Measurements from ENCODE around the gene OMA1.
"Not testable (repeated sequence)": the region's sequence is repeated elsewhere in the genome, so short reads cannot be mapped to it uniquely, and the experiment has no call there.

The OMA1 gene

DNA sequence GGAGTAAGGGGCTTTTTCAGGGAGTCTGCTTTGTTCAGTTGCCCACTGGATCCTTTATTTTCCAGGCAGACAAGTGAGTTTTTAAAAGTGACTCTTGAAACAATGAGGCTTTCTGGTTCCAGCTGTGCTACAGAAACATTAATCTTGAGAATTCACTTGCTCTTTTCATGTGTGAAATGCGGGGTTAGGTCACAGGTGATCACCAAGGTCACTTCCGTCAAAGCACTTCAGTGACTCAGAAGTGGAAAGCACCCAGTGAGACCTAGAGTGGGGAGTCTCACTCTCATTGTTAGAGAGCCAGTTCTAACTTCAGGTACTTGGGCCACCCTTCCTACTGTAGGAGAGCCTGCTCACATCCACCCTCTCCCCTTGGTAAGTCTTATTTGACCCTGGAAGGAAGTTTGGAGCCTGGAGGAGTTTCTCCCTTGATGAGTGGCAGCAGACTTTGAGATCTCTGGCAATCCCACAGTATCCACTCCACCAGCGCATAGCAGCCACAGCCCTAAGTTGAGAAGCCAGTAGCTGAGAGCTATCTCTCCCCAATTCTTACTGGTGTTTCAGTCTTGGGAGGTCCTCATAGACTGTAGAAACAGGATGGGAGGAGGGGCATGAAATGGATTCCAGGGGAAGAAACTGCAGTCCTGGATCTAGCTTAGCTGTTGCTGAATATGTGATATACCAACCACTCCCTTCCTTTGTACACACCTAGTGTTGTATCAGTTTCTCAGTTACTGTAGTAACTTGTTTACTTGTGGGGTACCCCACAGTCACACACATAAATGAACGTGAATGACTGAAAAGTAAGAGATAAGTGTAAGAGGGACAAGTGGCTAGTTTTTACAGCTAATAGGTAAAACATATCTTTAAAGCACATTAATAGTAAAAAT lies 27.4 kb upstream of the OMA1 start:
- no peak for DNase-seq

GRCh38 chr1:58573138-58573537 lies 26.6 kb upstream of the OMA1 start:
- DNase-seq = no peak

DNA sequence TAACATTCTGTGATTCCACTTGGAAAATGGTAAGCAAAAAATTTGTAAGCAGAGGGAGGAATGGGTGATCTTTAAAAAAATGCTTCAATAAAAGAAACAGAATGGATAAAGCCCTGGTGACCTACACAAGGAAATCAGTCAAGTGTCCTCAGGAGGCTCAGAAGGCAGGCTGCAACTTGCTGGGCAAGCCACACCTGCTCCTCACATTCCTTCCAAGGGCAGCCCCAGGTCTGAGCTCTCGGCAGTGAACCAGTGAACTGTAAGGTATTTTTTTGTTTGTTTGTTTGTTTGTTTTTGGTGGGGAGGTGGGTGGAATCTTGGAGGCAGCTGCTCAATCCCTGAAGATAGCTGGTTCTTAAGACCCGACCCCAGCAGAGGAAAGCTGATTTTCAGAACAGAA lies 26.2 kb upstream of the OMA1 start:
- DNase-seq = no peak

- no peak for DNase-seq
These were observed 25.1 kb upstream of the OMA1 start for GRCh38 chr1:58571616-58572015.

DNA sequence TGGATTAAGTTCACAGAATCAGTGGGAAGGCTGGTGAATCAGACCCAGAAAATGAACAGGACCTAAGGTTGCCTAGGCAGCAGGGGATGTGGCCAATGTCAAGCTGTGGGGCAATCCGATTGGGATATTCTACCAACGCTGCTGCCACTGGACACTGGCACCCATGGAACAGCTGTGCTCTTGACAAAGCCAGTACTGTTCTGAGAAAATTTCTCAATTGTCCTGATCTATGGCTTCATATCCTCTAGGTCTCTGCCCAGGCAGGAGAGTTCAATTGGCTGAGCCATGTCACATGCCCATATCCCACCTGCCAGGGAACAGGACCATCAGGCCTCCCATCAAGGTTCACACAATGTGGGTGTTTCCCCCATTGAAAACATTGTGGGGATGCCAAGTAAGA lies 24.3 kb upstream of the OMA1 start:
- no peak for DNase-seq

GRCh38 chr1:58570094-58570493 lies 23.6 kb upstream of the OMA1 start:
- DNase-seq = no peak

DNA sequence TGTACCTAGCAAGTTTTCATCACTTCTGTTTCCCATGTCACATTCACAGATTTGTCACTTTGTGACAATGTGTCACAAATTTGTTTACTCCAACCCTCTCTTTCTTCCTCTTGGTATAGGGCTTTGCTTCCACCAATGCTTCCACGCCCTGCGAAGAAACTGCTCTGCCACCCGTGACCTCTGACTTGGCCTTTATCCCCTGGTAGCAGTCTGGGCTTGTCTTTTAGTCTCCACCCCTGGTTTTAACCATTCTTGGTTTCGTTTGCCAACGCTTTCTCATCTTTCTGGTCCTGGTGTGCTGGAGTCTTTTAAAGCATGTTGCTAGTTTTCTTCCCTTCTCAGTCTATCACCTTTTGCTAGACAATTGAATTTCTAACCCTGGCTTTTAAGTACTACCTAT lies 22.4 kb upstream of the OMA1 start:
- DNase-seq = no peak

DNA sequence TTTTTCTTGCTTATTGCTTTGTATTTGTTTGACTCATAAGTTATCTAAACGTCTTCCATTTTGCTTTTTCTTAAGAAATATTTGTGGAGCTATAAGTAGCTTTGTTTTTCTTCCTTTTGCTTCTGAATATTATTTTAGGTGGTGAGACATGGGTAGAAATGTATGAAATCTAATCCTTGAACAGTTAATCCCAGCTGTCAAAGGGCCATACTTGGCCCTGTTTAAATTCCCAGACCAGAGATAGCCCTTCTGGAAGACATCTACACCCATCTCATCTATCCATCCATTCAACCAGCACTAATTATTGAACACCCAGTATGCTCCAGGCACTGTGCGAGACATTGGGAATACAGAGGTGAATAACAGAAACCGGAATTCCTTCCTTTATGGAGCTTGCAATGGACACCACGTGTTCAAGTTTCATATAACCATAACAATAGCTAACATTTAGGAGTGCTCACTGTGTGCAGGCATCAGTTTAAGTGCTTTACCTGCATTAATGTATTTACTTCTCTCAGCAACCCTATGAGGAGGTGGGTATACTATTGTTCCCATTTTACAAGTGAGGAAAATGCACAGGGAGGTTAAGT lies 21.8 kb upstream of the OMA1 start:
- DNase-seq = no peak

DNA sequence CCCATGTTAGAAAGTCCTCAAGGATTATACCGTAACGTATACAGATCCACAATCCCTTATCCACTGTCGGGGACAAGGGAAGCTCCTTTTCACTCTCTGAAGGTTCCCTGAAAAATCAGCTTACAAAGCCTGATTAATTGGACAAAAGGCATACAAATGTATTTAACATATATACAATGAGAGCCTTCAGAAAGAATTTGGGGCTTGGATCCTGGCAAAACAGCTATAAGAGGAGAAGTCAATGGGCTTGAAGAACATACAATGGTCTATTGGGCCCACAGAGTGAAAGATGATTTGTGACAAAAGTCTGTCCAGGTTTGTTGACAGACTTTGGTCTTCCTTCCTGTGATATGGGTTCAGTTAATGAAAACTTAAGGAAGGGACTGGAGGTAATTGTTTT lies 19.8 kb upstream of the OMA1 start:
- no peak for DNase-seq

DNA sequence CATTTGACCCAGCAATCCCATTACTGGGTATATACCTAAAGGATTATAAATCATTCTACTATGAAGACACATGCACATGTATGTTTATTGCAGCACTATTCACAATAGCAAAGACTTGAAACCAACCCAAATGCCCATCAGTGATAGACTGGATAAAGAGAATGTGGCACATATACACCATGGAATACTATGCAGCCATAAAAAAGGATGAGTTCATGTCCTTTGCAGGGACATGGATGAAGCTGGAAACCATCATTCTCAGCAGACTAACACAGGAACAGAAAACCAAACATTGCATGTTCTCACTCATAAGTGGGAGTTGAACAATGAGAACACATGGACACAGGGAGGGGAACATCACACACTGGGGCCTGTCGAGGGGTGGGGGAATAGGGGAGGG lies 17.2 kb upstream of the OMA1 start:
- DNase-seq = not testable (repeated sequence)

DNA sequence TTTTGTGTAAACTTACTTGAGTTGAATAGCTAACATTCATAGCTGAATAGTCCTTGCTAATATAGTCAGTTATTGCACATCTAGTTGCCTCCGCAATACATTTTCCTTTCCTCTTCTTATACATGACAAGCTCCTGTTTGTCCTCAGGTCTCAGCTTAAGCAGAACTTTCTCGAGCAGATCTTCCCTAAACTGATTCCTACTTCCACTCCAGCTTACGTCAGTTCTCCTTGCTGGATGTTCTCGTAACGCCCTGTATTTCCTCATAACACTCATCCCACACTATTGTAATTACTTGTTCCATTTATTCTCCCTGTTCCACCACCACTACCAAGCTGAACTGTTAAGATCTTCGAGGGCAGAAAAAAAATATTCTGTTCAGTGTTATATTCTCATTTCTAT lies 15.1 kb upstream of the OMA1 start:
- no peak for DNase-seq

DNA sequence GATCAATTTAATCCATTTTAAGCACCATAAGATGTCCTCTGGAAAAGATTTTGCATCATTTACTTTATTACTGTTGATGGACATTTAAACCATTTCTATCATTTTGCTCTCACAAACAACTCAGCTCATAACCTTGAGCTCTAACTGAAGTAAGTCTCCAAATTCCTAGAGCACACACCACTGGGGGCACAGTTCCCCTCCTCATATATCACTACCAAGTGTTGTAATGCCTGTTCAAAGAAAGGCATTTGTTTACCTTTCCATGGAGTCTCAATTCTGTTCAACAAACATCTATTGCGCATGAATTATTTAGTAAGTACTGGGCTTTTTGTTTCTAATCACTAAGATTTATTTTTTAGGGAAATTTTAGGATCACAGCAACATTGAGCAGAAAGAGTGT lies 8.9 kb upstream of the OMA1 start:
- DNase-seq = no peak

GRCh38 chr1:58551186-58552140 lies 4.9 kb upstream of the OMA1 start:
- no peak for DNase-seq

GRCh38 chr1:58549291-58549690 lies 2.8 kb upstream of the OMA1 start:
- DNase-seq = not testable (repeated sequence)

- DNase-seq = no peak
These were observed 1.8 kb upstream of the OMA1 start for GRCh38 chr1:58548371-58548770.

- peak; percentile 83 for DNase-seq
These were observed 671 bp downstream of the OMA1 start for GRCh38 chr1:58545591-58546519.

DNA sequence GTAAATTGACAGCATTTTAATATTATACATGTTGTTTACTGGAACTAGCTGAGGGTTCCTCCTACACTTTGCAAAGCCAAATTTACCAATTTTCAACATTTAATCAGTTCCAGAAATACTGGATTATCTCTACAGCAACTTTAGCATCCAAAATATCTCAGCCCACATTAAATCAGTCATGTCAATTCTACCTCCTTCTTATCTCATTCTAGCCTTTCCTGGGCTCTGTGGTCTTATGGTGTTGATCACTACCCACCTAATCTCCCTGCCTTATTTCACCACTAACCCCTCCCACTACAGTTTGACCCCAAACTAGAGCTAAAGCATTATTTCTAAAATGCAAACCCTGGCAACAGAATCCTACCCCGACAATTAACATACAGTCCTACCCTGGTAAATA lies 3.3 kb downstream of the OMA1 start:
- no peak for DNase-seq

DNA sequence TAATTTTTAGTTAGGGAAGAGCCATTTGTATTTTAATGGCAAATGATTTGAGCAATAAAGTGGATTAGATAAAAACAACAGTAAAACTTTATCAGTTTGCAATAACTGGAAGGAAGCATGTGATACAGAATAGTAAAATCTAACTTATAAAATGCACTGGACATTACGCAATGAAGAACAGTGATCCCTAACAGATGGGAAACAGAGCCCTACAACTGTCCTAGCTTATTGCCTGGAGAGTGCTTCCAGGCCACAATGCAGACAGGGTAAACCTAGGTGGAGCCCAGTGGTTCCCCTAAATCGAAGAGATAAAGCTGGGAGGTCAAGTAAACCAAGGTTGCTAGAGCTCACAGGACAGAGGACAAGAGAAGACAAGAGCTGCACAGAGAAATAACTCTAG lies 7.0 kb downstream of the OMA1 start:
- peak; percentile 54 for DNase-seq

DNA sequence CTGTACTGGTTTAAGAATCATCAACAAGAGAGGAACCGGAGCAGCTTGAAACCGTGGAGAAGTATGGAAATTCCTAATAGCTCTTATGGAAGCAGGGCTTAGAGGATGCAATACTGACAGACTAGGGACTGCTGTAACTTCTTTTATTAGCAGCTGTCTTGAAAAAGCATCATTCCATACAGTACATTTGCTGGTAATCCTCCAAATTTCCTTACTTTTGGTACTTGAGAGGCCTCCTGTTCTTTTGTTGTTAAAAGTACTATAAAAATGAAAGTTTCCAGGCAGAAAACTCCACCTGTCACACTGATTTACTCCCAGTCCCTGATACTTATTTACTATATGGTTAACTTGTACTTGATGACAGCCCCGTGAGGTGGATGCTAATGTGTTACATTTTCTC lies 7.7 kb downstream of the OMA1 start:
- DNase-seq = no peak

DNA sequence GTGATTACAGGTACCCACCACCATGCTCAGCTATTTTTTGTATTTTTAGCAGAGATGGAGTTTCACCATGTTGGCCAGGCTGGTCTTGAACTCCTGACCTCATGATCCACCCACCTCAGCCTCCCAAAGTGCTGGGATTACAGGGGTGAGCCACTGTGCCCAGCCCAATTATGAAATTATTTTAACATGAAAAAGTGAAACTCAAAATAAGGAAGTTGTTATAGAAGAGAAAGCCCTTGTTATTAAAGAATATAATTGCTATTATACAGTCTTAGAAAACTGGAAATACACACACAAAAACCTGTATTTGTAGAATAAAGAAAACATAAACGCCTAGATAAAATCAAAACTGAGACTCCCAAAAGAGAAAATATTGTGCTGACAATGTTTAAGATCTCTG lies 14.7 kb downstream of the OMA1 start:
- not testable (repeated sequence) for DNase-seq

GRCh38 chr1:58529284-58529683 lies 17.2 kb downstream of the OMA1 start:
- DNase-seq = no peak

- peak; percentile 87 for DNase-seq
These were observed 18.0 kb downstream of the OMA1 start for GRCh38 chr1:58528518-58528917.

Measured in HCEC 1CT (cell line).